C4-2B (cell line): ENCODE measurements around the gene BAHCC1.

ENCODE experiments used
- CTCF ChIP-seq: fragments of 450-650 bp; conservative IDR thresholded peaks from 2 replicates; pipeline ENCODE4 v1.5.1; 2017; ENCODE audit warnings: mild to moderate bottlenecking
- ZFX ChIP-seq: fragments of 450-650 bp; IDR thresholded peaks from 2 replicates; pipeline ENCODE4 v1.6.1; 2017

GRCh38 chr17:81489012-81489997 lies 94.0 kb downstream of the BAHCC1 start:
- TF ChIP-seq CTCF = no peak
- TF ChIP-seq ZFX = no peak
